Mesothelial cell of epicardium (in vitro differentiated cells): ENCODE measurements around the gene OTUB1. TPM values are rescaled to one million over a fixed set of nuclear protein-coding genes. Genes with fewer than 3 reads are reported as not detected.

Experiments used
- DNase-seq, 2 experiments: peaks; one replicate each; pipeline ENCODE4 v3.0.0; 2021; ENCODE audit warnings: low spot score in 2 of 2; ENCODE audit not compliant: unreplicated experiment in 2 of 2
- H3K27ac Mint-ChIP-seq: 2 replicates; pipeline ENCODE4 v1.8.0; 2021; ENCODE audit warnings: mixed read lengths
- H3K27me3 Mint-ChIP-seq: 2 replicates; pipeline ENCODE4 v1.8.0; 2021; ENCODE audit warnings: low read depth, mixed read lengths
- H3K36me3 Mint-ChIP-seq: 2 replicates; pipeline ENCODE4 v1.8.0; 2021; ENCODE audit warnings: mixed read lengths
- H3K4me1 Mint-ChIP-seq: 2 replicates; pipeline ENCODE4 v1.8.0; 2021; ENCODE audit warnings: mixed read lengths
- H3K4me3 Mint-ChIP-seq: 2 replicates; pipeline ENCODE4 v1.8.0; 2021; ENCODE audit warnings: mild to moderate bottlenecking, moderate library complexity, mixed read lengths
- H3K9me3 Mint-ChIP-seq: 2 replicates; pipeline ENCODE4 v1.8.0; 2021; ENCODE audit warnings: mixed read lengths
- CTCF ChIP-seq: fragments of 200-600 bp; sonication (generic); IDR thresholded peaks from one replicate; pipeline ENCODE4 v1.5.0; 2021; ENCODE audit warnings: antibody characterized with exemption; ENCODE audit not compliant: unreplicated experiment
- total RNA-seq: library from RNA; stranded (reverse); gene quantifications from 3 replicates; pipeline ENCODE4 v1.2.1, GENCODE V29; 2021

OTUB1 gene
- total RNA-seq: 98.0 to 99.7 TPM (median 98.7 TPM) in 3 replicates

GRCh38 chr11:63986156-63986931, at the start of gene OTUB1:
Gene OTUB1, plus strand, starts transcription at chr11:63986438. Its CDS starts 19 bp downstream, at chr11:63986457.
- peak within 1 kb of the TSS; percentile 92 for H3K27ac Mint-ChIP-seq
- H3K27me3 Mint-ChIP-seq: no peaks in the 10 kb centered on the region
- no peaks in the 10 kb centered on the region for H3K9me3 Mint-ChIP-seq
- peaks cover 10% of the 10 kb centered on the region for H3K36me3 Mint-ChIP-seq
- peak; percentile 85 to 94 for DNase-seq
- H3K4me3 Mint-ChIP-seq: peak within 1 kb of the TSS; percentile 99
- H3K4me1 Mint-ChIP-seq: peaks cover 21% of the 10 kb centered on the region
- TF ChIP-seq CTCF: no peak

GRCh38 chr11:63937713-63938478, 48.3 kb upstream of the OTUB1 start:
- no peak for DNase-seq
- Mint-ChIP-seq H3K9me3 (no peaks in the 10 kb centered on the region), H3K36me3 (no peaks in the 10 kb centered on the region), H3K27ac (peak overlapping the region; percentile 96), H3K4me1 (peaks cover 22% of the 10 kb centered on the region), H3K4me3 (peak overlapping the region; percentile 84), H3K27me3 (no peaks in the 10 kb centered on the region)
- no peak for TF ChIP-seq CTCF

- no peaks in the 10 kb centered on the region for H3K27me3 Mint-ChIP-seq
- H3K9me3 Mint-ChIP-seq: no peaks in the 10 kb centered on the region
- H3K36me3 Mint-ChIP-seq: no peaks in the 10 kb centered on the region
- TF ChIP-seq CTCF: no peak
- peak within 1 kb of the TSS; percentile 84 for H3K4me3 Mint-ChIP-seq
- peak; percentile 93 to 95 for DNase-seq
- H3K4me1 Mint-ChIP-seq: peaks cover 23% of the 10 kb centered on the region
- peak within 1 kb of the TSS; percentile 96 for H3K27ac Mint-ChIP-seq
These were observed 47.5 kb upstream of the OTUB1 start, which contains the start of gene NAA40 for GRCh38 chr11:63938479-63939396. Gene NAA40, plus strand, starts transcription at chr11:63939002. Its CDS starts 95 bp downstream, at chr11:63939097.

GRCh38 chr11:63939397-63939891, 46.8 kb upstream of the OTUB1 start:
- H3K36me3 Mint-ChIP-seq: no peaks in the 10 kb centered on the region
- no peaks in the 10 kb centered on the region for H3K27me3 Mint-ChIP-seq
- TF ChIP-seq CTCF: no peak
- H3K4me1 Mint-ChIP-seq: peaks cover 28% of the 10 kb centered on the region
- peak overlapping the region; percentile 84 for H3K4me3 Mint-ChIP-seq
- no peaks in the 10 kb centered on the region for H3K9me3 Mint-ChIP-seq
- DNase-seq: no peak
- peak overlapping the region; percentile 83 for H3K27ac Mint-ChIP-seq

GRCh38 chr11:63940786-63941185, 45.5 kb upstream of the OTUB1 start:
- peaks cover 26% of the 10 kb centered on the region for H3K4me1 Mint-ChIP-seq
- H3K4me3 Mint-ChIP-seq: peak overlapping the region; percentile 84
- H3K27me3 Mint-ChIP-seq: no peaks in the 10 kb centered on the region
- H3K9me3 Mint-ChIP-seq: no peaks in the 10 kb centered on the region
- H3K36me3 Mint-ChIP-seq: no peaks in the 10 kb centered on the region
- no peak for TF ChIP-seq CTCF
- H3K27ac Mint-ChIP-seq: peak overlapping the region; percentile 43
- DNase-seq: no peak
